GM21737 (cell line): ENCODE results near the gene CCNY.

Experiments
- ATAC-seq: cut with Tn5 transposase; IDR thresholded peaks from one replicate; pipeline ENCODE4 v1.9.1; 2021; ENCODE audit warnings: mild to moderate bottlenecking, moderate library complexity; ENCODE audit not compliant: unreplicated experiment

The CCNY gene

GRCh38 chr10:35573796-35574195 is 237.5 kb downstream of the CCNY start:
- no peak for ATAC-seq

- no peak for ATAC-seq
Measured at GRCh38 chr10:35574924-35575352, 238.6 kb downstream of the CCNY start.

GRCh38 chr10:35575640-35576039 is 239.3 kb downstream of the CCNY start:
- no peak for ATAC-seq

GRCh38 chr10:35576730-35577129 is 240.4 kb downstream of the CCNY start:
- no peak for ATAC-seq

- ATAC-seq: no peak
Measured at GRCh38 chr10:35577926-35578617, 241.8 kb downstream of the CCNY start.

GRCh38 chr10:35578618-35578956 is 242.3 kb downstream of the CCNY start:
- ATAC-seq: no peak

- no peak for ATAC-seq
Measured at GRCh38 chr10:35579116-35579515, 242.8 kb downstream of the CCNY start.

GRCh38 chr10:35579726-35580422 is 243.6 kb downstream of the CCNY start:
- no peak for ATAC-seq

- no peak for ATAC-seq
Measured at GRCh38 chr10:35580423-35580770, 244.1 kb downstream of the CCNY start.

- ATAC-seq: no peak
Measured at GRCh38 chr10:35581655-35582054, 245.3 kb downstream of the CCNY start.

- no peak for ATAC-seq
Measured at GRCh38 chr10:35584946-35585345, 248.6 kb downstream of the CCNY start.

- ATAC-seq: no peak
Measured at GRCh38 chr10:35585356-35585755, 249.0 kb downstream of the CCNY start.

GRCh38 chr10:35585903-35586535 is 249.7 kb downstream of the CCNY start:
- no peak for ATAC-seq

- ATAC-seq: no peak
Measured at GRCh38 chr10:35588836-35589235, 252.5 kb downstream of the CCNY start.

GRCh38 chr10:35592441-35592840 is 256.1 kb downstream of the CCNY start:
- no peak for ATAC-seq

- no peak for ATAC-seq
Measured at GRCh38 chr10:35594115-35595079, 258.1 kb downstream of the CCNY start.

GRCh38 chr10:35595106-35595505 is 258.8 kb downstream of the CCNY start:
- ATAC-seq: no peak

- ATAC-seq: no peak
Measured at GRCh38 chr10:35598379-35598778, 262.1 kb downstream of the CCNY start.

GRCh38 chr10:35600193-35600592 is 263.9 kb downstream of the CCNY start:
- ATAC-seq: no peak

- ATAC-seq: no peak
Measured at GRCh38 chr10:35605191-35605590, 268.9 kb downstream of the CCNY start, which contains the start of gene GJD4. Gene GJD4 (plus strand): TSS chr10:35605341. CDS start chr10:35605568, 227 bp downstream.

- ATAC-seq: no peak
Measured at GRCh38 chr10:35606430-35606829, 270.1 kb downstream of the CCNY start.
